Brain microvascular endothelial cell (primary cell): Measurements from ENCODE around the gene HSPA6.
"Not testable (repeated sequence)": the region's sequence is repeated elsewhere in the genome, so short reads cannot be mapped to it uniquely, and the experiment has no call there.

ENCODE experiments used
- DNase-seq: peaks from one replicate; pipeline ENCODE4 v3.0.0-alpha.2; 2020
- H3K27ac ChIP-seq: fragments of 250-450 bp; sonication (Bioruptor Pico); 2 replicates; pipeline ENCODE4 v1.5.1; 2020; ENCODE audit warnings: mild to moderate bottlenecking, moderate library complexity
- H3K27me3 ChIP-seq: fragments of 250-450 bp; sonication (Bioruptor Pico); replicated peaks from 2 replicates; pipeline ENCODE4 v1.5.1; 2020; ENCODE audit warnings: mild to moderate bottlenecking
- H3K36me3 ChIP-seq: fragments of 250-450 bp; sonication (Bioruptor Pico); replicated peaks from 2 replicates; pipeline ENCODE4 v1.5.1; 2020; ENCODE audit warnings: mild to moderate bottlenecking
- H3K4me3 ChIP-seq: 2 replicates; pipeline ENCODE4 v1.5.1; 2011; ENCODE audit warnings: low read depth, mild to moderate bottlenecking, control low read depth, low read length, moderate library complexity
- CTCF ChIP-seq: IDR thresholded peaks from 2 replicates; pipeline ENCODE4 v1.5.1; 2011; ENCODE audit warnings: low read depth, mild to moderate bottlenecking, moderate library complexity, low read length, control low read depth, inconsistent platforms; ENCODE audit errors: missing control alignments
- in situ Hi-C: cut with HindIII; loops from 2 replicates; pipeline ENCODE4 v1.10.0; 2017; ENCODE audit warnings: low sequenced_read_pairs, low pct_ligation_motif_present

Gene HSPA6

GRCh38 chr1:161525321-161525720, 981 bp downstream of the HSPA6 start:
- H3K4me3 ChIP-seq, H3K27me3 ChIP-seq, H3K27ac ChIP-seq, in situ Hi-C loops, H3K36me3 ChIP-seq, DNase-seq: not testable (repeated sequence)

DNA sequence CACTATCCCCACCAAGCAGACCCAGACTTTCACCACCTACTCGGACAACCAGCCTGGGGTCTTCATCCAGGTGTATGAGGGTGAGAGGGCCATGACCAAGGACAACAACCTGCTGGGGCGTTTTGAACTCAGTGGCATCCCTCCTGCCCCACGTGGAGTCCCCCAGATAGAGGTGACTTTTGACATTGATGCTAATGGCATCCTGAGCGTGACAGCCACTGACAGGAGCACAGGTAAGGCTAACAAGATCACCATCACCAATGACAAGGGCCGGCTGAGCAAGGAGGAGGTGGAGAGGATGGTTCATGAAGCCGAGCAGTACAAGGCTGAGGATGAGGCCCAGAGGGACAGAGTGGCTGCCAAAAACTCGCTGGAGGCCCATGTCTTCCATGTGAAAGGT, 1.6 kb downstream of the HSPA6 start:
- H3K4me3 ChIP-seq, H3K27me3 ChIP-seq, in situ Hi-C loops, DNase-seq, H3K27ac ChIP-seq, H3K36me3 ChIP-seq: not testable (repeated sequence)

DNA sequence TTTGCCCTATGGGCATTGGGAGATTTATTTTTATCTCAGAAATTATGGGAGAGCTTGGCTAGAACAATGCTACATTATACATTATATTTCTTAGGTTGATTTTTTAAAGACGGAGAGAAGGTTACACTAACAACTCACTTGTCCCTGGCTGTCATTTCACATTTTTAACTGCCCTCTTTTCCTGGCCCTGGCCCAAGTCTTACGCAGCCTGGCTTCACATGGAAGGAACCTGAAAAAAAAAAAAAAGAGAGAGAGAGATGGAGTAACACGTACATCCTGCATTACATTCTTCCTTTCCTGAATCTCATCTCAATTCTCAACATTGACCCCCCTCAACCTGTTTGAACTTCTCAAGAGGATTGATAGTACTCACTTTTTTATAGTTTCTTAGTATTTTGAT, 4.2 kb downstream of the HSPA6 start:
- DNase-seq, H3K27ac ChIP-seq, in situ Hi-C loops, H3K36me3 ChIP-seq, H3K27me3 ChIP-seq, H3K4me3 ChIP-seq: not testable (repeated sequence)

- H3K27me3 ChIP-seq, H3K36me3 ChIP-seq, in situ Hi-C loops, DNase-seq, H3K27ac ChIP-seq: not testable (repeated sequence)
- H3K4me3 ChIP-seq: peak overlapping the region; percentile 66
These were observed 5.2 kb downstream of the HSPA6 start for GRCh38 chr1:161529463-161530104.

- H3K27ac ChIP-seq, in situ Hi-C loops: not testable (repeated sequence)
- peak; percentile 75 for DNase-seq
These were observed 5.8 kb downstream of the HSPA6 start for GRCh38 chr1:161530158-161530557.

GRCh38 chr1:161530671-161531641, 6.6 kb downstream of the HSPA6 start:
- peak overlapping the region; percentile 69 for H3K27ac ChIP-seq
- peak overlapping the region; percentile 66 for H3K4me3 ChIP-seq
- H3K36me3 ChIP-seq, in situ Hi-C loops, H3K27me3 ChIP-seq: not testable (repeated sequence)
- DNase-seq: peak; percentile 93

More at GRCh38 chr1:161530158-161530557, 5.8 kb downstream of the HSPA6 start:
- peak overlapping the region; percentile 66 for H3K4me3 ChIP-seq
- H3K36me3 ChIP-seq, H3K27me3 ChIP-seq: not testable (repeated sequence)

- in situ Hi-C loops: no loop called here
- no peak for DNase-seq
- Histone ChIP-seq H3K36me3 (no peaks in the 10 kb centered on the region), H3K27ac (no peak overlapping the region), H3K4me3 (peak overlapping the region; percentile 66), H3K27me3 (no peaks in the 10 kb centered on the region)
- TF ChIP-seq CTCF: no peak
These were observed 7.8 kb downstream of the HSPA6 start for GRCh38 chr1:161531986-161532643.

- DNase-seq, H3K27ac ChIP-seq, H3K36me3 ChIP-seq, H3K27me3 ChIP-seq, in situ Hi-C loops: not testable (repeated sequence)
- H3K4me3 ChIP-seq: peak overlapping the region; percentile 3
These were observed 8.6 kb downstream of the HSPA6 start for GRCh38 chr1:161532644-161533567.

- H3K36me3 ChIP-seq, DNase-seq, H3K27me3 ChIP-seq, H3K27ac ChIP-seq, H3K4me3 ChIP-seq, in situ Hi-C loops: not testable (repeated sequence)
These were observed 12.8 kb downstream of the HSPA6 start for GRCh38 chr1:161537068-161537669.

- H3K27ac ChIP-seq, H3K27me3 ChIP-seq, DNase-seq, in situ Hi-C loops, H3K36me3 ChIP-seq: not testable (repeated sequence)
- peak overlapping the region; percentile 75 for H3K4me3 ChIP-seq
These were observed 14.7 kb downstream of the HSPA6 start for GRCh38 chr1:161538925-161539479.
